ENCODE measurements around the gene FCAMR.

- TF ChIP-seq CTCF (IDR thresholded peaks at IDR 0.05; ENCODE audit: insufficient read depth, low read depth, low read length) = no peak
- TF ChIP-seq EZH2 (IDR thresholded peaks at IDR 0.05; ENCODE audit: insufficient read depth, low read length) = no peak
These were observed 55.1 kb downstream of the FCAMR start for GRCh38 chr1:206915030-206915735.

Measured in astrocyte (in vitro differentiated cells and primary cell).